ENCODE results near the gene C8A. TPM values are rescaled to one million over a fixed set of nuclear protein-coding genes. Genes with fewer than 3 reads are reported as not detected.

C8A gene
- total RNA-seq, 2 donors from 2014 or later: not detected

DNA sequence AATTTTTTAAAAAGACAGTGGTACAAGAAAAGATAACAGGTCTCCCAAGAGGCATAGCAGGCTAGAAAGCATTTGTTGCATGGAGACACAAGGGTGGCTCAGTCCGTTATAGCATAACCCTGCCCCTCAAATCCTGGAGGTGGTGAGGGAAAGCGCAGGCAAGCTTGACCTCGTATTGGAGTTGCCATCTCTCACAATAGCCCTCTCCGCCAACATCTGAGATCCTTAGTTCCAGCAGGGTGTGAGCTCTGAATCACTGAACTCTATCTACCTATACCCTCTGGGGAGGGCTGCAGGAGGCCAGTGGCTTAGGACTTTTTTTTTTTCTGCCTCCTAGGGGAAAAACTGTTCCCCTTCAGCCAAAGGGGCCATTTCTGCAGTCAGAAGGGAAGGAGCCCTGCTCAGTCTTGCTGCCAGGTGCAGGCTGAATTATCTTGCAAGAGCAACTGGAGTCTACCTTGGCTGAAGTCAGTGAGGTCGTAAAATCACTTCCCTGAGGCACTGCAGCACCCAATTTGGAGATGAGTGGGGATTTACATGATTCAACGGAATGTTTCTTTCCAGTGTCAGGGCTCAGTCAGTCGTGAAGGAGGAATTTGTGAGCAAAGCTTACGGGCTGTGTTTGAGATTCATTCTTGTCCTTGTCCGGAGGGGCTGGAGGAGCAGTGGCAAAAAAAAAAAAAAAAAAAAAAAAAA is 17.2 kb upstream of the C8A start:
- H3K27ac ChIP-seq (ENCODE audit: low read depth, low read length): no peak overlapping the region
- TF ChIP-seq, protein P1, sequence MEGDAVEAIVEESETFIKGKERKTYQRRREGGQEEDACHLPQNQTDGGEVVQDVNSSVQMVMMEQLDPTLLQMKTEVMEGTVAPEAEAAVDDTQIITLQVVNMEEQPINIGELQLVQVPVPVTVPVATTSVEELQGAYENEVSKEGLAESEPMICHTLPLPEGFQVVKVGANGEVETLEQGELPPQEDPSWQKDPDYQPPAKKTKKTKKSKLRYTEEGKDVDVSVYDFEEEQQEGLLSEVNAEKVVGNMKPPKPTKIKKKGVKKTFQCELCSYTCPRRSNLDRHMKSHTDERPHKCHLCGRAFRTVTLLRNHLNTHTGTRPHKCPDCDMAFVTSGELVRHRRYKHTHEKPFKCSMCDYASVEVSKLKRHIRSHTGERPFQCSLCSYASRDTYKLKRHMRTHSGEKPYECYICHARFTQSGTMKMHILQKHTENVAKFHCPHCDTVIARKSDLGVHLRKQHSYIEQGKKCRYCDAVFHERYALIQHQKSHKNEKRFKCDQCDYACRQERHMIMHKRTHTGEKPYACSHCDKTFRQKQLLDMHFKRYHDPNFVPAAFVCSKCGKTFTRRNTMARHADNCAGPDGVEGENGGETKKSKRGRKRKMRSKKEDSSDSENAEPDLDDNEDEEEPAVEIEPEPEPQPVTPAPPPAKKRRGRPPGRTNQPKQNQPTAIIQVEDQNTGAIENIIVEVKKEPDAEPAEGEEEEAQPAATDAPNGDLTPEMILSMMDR (conservative IDR thresholded peaks at IDR 0.05): peak; percentile 41
- Mint-ChIP-seq H3K4me3 (no peak overlapping the region), H3K9me3 (peaks cover 9% of the 10 kb centered on the region), H3K36me3 (ENCODE audit: low read depth) (no peaks in the 10 kb centered on the region), H3K27ac (no peak overlapping the region), H3K4me1 (peaks cover 15% of the 10 kb centered on the region), H3K27me3 (ENCODE audit: insufficient read depth) (peaks cover 19% of the 10 kb centered on the region)
- H3K9me3 ChIP-seq (ENCODE audit: control insufficient read depth, low read length): no peaks in the 10 kb centered on the region
- peaks cover 3% of the 10 kb centered on the region for H3K27me3 ChIP-seq (ENCODE audit: control insufficient read depth, insufficient read depth, low read length, poor library complexity, severe bottlenecking)
- H3K4me1 ChIP-seq (ENCODE audit: control insufficient read depth, insufficient read depth, low read length): peaks cover 9% of the 10 kb centered on the region
- no peaks in the 10 kb centered on the region for H3K36me3 ChIP-seq (ENCODE audit: control insufficient read depth, insufficient read depth, low read length)
- no peak overlapping the region for H3K9ac ChIP-seq (ENCODE audit: extremely low read depth, low read length, poor library complexity, severe bottlenecking)
- DNase-seq: no peak
- no peak overlapping the region for H3K4me3 ChIP-seq (ENCODE audit: low read length)
- 74 to 89% methylated on average over 4 to 9 of the region's 9 CpGs for WGBS, 2 experiments (ENCODE audit: insufficient coverage in 1 of 2, insufficient read length in 1 of 2)

DNA sequence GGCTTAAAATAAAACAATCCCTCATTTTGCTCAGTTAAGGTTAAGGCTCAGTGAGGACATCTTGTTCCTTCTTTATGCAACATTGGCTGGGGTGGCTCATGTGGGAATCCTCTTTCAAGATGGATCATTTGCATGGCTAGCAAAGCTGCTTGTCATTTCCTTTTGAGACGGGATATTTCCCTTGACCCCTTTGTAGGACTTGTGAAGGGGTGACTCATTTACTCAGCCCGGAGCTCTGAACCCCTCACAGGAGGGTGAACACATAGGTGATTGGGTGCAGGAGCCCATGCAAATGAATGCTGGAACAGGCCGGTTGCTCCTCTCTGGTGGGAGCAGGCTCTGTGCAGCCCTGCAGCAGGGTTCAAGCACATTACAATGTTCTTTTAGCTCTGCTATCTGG is 15.8 kb upstream of the C8A start:
- Mint-ChIP-seq H3K9me3 (peaks cover 5% of the 10 kb centered on the region), H3K36me3 (ENCODE audit: low read depth) (no peaks in the 10 kb centered on the region), H3K4me1 (peaks cover 10% of the 10 kb centered on the region), H3K27ac (no peak overlapping the region), H3K4me3 (no peak overlapping the region), H3K27me3 (ENCODE audit: insufficient read depth) (peaks cover 21% of the 10 kb centered on the region)
- peaks cover 4% of the 10 kb centered on the region for H3K4me1 ChIP-seq (ENCODE audit: control insufficient read depth, insufficient read depth, low read length)
- no peak overlapping the region for H3K4me3 ChIP-seq (ENCODE audit: low read length)
- H3K9me3 ChIP-seq (ENCODE audit: control insufficient read depth, low read length): no peaks in the 10 kb centered on the region
- no peaks in the 10 kb centered on the region for H3K36me3 ChIP-seq (ENCODE audit: control insufficient read depth, insufficient read depth, low read length)
- H3K9ac ChIP-seq (ENCODE audit: extremely low read depth, low read length, poor library complexity, severe bottlenecking): no peak overlapping the region
- TF ChIP-seq, protein P1 (conservative IDR thresholded peaks at IDR 0.05): no peak
- DNase-seq: no peak
- peaks cover 3% of the 10 kb centered on the region for H3K27me3 ChIP-seq (ENCODE audit: control insufficient read depth, insufficient read depth, low read length, poor library complexity, severe bottlenecking)
- 67 to 86% methylated on average over 1 to 3 of the region's 3 CpGs for WGBS, 2 experiments (ENCODE audit: insufficient coverage in 1 of 2, insufficient read length in 1 of 2)
- no peak overlapping the region for H3K27ac ChIP-seq (ENCODE audit: low read depth, low read length)

DNA sequence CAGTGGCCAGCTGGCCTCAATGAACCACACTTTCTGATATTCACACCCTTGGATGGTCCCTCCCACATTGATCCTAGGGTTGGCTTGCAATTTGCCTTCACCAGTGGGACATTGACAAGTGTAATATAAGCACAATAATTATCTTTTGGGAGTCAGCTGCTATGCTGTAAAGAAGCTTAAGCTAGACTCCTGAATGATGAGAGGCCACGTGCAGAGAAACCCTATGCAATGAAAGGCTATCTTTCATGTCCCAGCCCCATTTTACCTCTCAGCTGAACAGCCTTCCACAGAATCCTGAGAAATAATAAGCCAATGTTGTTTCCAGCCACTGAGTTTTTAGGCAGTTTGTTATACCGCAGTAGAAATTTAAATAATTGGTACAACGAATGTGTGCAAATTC is 11.1 kb upstream of the C8A start:
- H3K4me1 ChIP-seq (ENCODE audit: control insufficient read depth, insufficient read depth, low read length): peaks cover 7% of the 10 kb centered on the region
- H3K27me3 Mint-ChIP-seq (ENCODE audit: insufficient read depth): peaks cover 27% of the 10 kb centered on the region

More for the DNA sequence above, 11.1 kb upstream of the C8A start:
- Histone ChIP-seq H3K36me3 (ENCODE audit: control insufficient read depth, insufficient read depth, low read length) (no peaks in the 10 kb centered on the region), H3K9me3 (ENCODE audit: control insufficient read depth, low read length) (no peaks in the 10 kb centered on the region), H3K27me3 (ENCODE audit: control insufficient read depth, insufficient read depth, low read length, poor library complexity, severe bottlenecking) (peaks cover 3% of the 10 kb centered on the region), H3K4me3 (ENCODE audit: low read length) (no peak overlapping the region), H3K9ac (ENCODE audit: extremely low read depth, low read length, poor library complexity, severe bottlenecking) (no peak overlapping the region), H3K27ac (ENCODE audit: low read depth, low read length) (no peak overlapping the region)
- no peaks in the 10 kb centered on the region for H3K36me3 Mint-ChIP-seq (ENCODE audit: low read depth)
- TF ChIP-seq, protein P1 (conservative IDR thresholded peaks at IDR 0.05): no peak
- peaks cover 5% of the 10 kb centered on the region for H3K9me3 Mint-ChIP-seq
- WGBS, 2 experiments (ENCODE audit: insufficient coverage in 1 of 2, insufficient read length in 1 of 2): 92 to 94% methylated on average over 3 of the region's 3 CpGs
- no peak overlapping the region for H3K27ac Mint-ChIP-seq
- DNase-seq: no peak
- H3K4me3 Mint-ChIP-seq: no peak overlapping the region
- peaks cover 10% of the 10 kb centered on the region for H3K4me1 Mint-ChIP-seq

All from endodermal cell (in vitro differentiated cells).